Endothelial cell of umbilical vein (primary cell): ENCODE measurements around the gene CIAPIN1. TPM values are rescaled to one million over a fixed set of nuclear protein-coding genes. Genes with fewer than 3 reads are reported as not detected.

Experiments
- BruUV-seq: library from RNA; stranded (reverse); fragments of 400-500 nt; replicated peaks from 2 replicates; lab custom pipeline; 2021; lab: Mats Ljungman, UMichigan
- CTCF ChIA-PET: fragments of 300-600, 350-600 bp; sonication (Branson Sonifier 250); formaldehyde crosslinking; loops from one replicate; lab custom pipeline; 2021; ENCODE audit warnings: antibody characterized with exemption, inconsistent platforms; lab: Charles Lee
- POLR2A ChIA-PET: fragments of 300-600, 350-600 bp; sonication (Branson Sonifier 250); formaldehyde crosslinking; loops from one replicate; lab custom pipeline; 2021; ENCODE audit warnings: antibody characterized with exemption, inconsistent platforms; lab: Charles Lee
- DNase-seq: peaks from one replicate; pipeline ENCODE4 v3.0.0-alpha.2; 2011; ENCODE audit warnings: low read depth, low spot score
- FAIRE-seq: peaks from 2 replicates; lab custom pipeline; 2011; peaks lifted over from hg19 to GRCh38; lab: Jason Lieb, UNC
- H2AFZ ChIP-seq: 2 replicates; pipeline ENCODE4 v1.6.0; 2012; ENCODE audit warnings: low read depth, low read length, control low read depth, inconsistent platforms
- H3K27ac ChIP-seq: 2 replicates; pipeline ENCODE4 v1.5.1; 2011; ENCODE audit warnings: low read depth, mild to moderate bottlenecking, control low read depth, low read length, moderate library complexity; ENCODE audit not compliant: insufficient read depth
- H3K27me3 ChIP-seq, 2 experiments: 2 replicates each; pipeline versions ENCODE4 v1.6.0 to v1.6.1; 2011; ENCODE audit warnings: low read length in 2 of 2, mixed read lengths in 1 of 2; ENCODE audit not compliant: control insufficient read depth in 2 of 2, insufficient read depth in 2 of 2
- H3K36me3 ChIP-seq, 2 experiments: 2 replicates in 1 of 2; 3 replicates in 1 of 2; pipeline ENCODE4 v1.5.1; 2011; ENCODE audit warnings: low read length in 2 of 2, mild to moderate bottlenecking in 1 of 2, moderate library complexity in 1 of 2; ENCODE audit not compliant: control insufficient read depth in 2 of 2, insufficient read depth in 2 of 2; ENCODE audit errors: extremely low read depth in 1 of 2
- H3K4me1 ChIP-seq: 3 replicates; pipeline ENCODE4 v1.5.1; 2011; ENCODE audit warnings: mild to moderate bottlenecking, low read length; ENCODE audit not compliant: control insufficient read depth, insufficient read depth; ENCODE audit errors: extremely low read depth
- H3K4me2 ChIP-seq: 2 replicates; pipeline ENCODE4 v1.6.1; 2011; ENCODE audit warnings: low read length, control low read depth, mixed read lengths; ENCODE audit not compliant: insufficient read depth
- H3K4me3 ChIP-seq, 3 experiments: fragments of 200-600 bp in 1 of 3; sonication (generic), shearing (Covaris generic) in 1 of 3; replicated peaks in 1 of 3; 2 replicates each; pipeline ENCODE4 v1.5.1; 2011 to 2016; ENCODE audit warnings: control low read depth in 3 of 3, low read length in 3 of 3, mild to moderate bottlenecking in 2 of 3, inconsistent platforms in 1 of 3, low read depth in 1 of 3, moderate library complexity in 1 of 3; ENCODE audit not compliant: insufficient read depth in 1 of 3
- H3K79me2 ChIP-seq: 2 replicates; pipeline ENCODE4 v1.6.0; 2012; ENCODE audit warnings: low read length, inconsistent platforms; ENCODE audit not compliant: control insufficient read depth, insufficient read depth
- H3K9ac ChIP-seq: replicated peaks from 2 replicates; pipeline ENCODE3; 2011; ENCODE audit warnings: low read length, control low read depth; ENCODE audit not compliant: insufficient read depth; ENCODE audit errors: extremely low read depth
- H3K9me1 ChIP-seq: replicated peaks from 3 replicates; pipeline ENCODE4 v1.6.0; 2011; ENCODE audit warnings: mild to moderate bottlenecking, low read length; ENCODE audit not compliant: control insufficient read depth, insufficient read depth; ENCODE audit errors: extremely low read depth
- H3K9me3 ChIP-seq: replicated peaks from 2 replicates; pipeline ENCODE4 v1.5.1; 2012; ENCODE audit warnings: low read length, inconsistent platforms; ENCODE audit not compliant: control insufficient read depth, insufficient read depth
- H4K20me1 ChIP-seq: replicated peaks from 2 replicates; pipeline ENCODE3; 2011; ENCODE audit warnings: mild to moderate bottlenecking, low read length; ENCODE audit not compliant: control insufficient read depth, insufficient read depth; ENCODE audit errors: extremely low read depth
- CTCF ChIP-seq, 2 donors: IDR thresholded peaks; 1 replicate in 1 of 2; 2 replicates in 1 of 2; pipeline ENCODE4 v1.5.1; 2011; ENCODE audit warnings: low read length in 2 of 2, mild to moderate bottlenecking in 2 of 2, moderate library complexity in 2 of 2, control low read depth in 1 of 2, inconsistent platforms in 1 of 2, low read depth in 1 of 2; ENCODE audit not compliant: insufficient read depth in 1 of 2; ENCODE audit errors: extremely low read depth in 1 of 2
- EZH2 ChIP-seq: IDR thresholded peaks from 2 replicates; pipeline ENCODE4 v1.6.1; 2012; ENCODE audit warnings: borderline replicate concordance, low read depth, mild to moderate bottlenecking, moderate library complexity, low read length, inconsistent platforms; ENCODE audit not compliant: severe bottlenecking
- FOS ChIP-seq: IDR thresholded peaks from 2 replicates; pipeline ENCODE4 v1.6.1; 2011; ENCODE audit warnings: mild to moderate bottlenecking, low read length, moderate library complexity, borderline replicate concordance; ENCODE audit not compliant: insufficient read depth
- GATA2 ChIP-seq: IDR thresholded peaks from 2 replicates; pipeline ENCODE4 v1.7.0; 2011; ENCODE audit warnings: low read depth, mild to moderate bottlenecking, moderate library complexity, mixed read lengths, low read length; ENCODE audit not compliant: insufficient read length, insufficient read depth
- JUN ChIP-seq: IDR thresholded peaks from 2 replicates; pipeline ENCODE4 v1.6.1; 2011; ENCODE audit warnings: borderline replicate concordance, low read depth; ENCODE audit not compliant: insufficient read length, insufficient read depth
- MAX ChIP-seq: IDR thresholded peaks from 2 replicates; pipeline ENCODE4 v1.6.1; 2011; ENCODE audit not compliant: insufficient read depth, insufficient read length
- MYC ChIP-seq: IDR thresholded peaks from one replicate; pipeline ENCODE4 v1.6.1; 2011; ENCODE audit warnings: mild to moderate bottlenecking, low read depth, low read length
- POLR2A ChIP-seq: IDR thresholded peaks from 2 replicates; pipeline ENCODE4 v1.6.1; 2012; ENCODE audit warnings: low read depth, mild to moderate bottlenecking, control low read depth, low read length
- POLR2AphosphoS5 ChIP-seq: IDR thresholded peaks from 2 replicates; pipeline ENCODE4 v1.6.1; 2012; ENCODE audit warnings: low read depth, mild to moderate bottlenecking, control low read depth, low read length, moderate library complexity; ENCODE audit not compliant: insufficient read depth
- dilution Hi-C: fragments of 300-500 bp; cut with MboI; formaldehyde crosslinking; loops from one replicate; pipeline ENCODE4 v1.15.0; 2019; ENCODE audit warnings: low sequenced_read_pairs; ENCODE audit not compliant: extremely low pct_ligation_motif_present
- intact Hi-C: fragments of 100-400 bp; cut with micrococcal nuclease; formaldehyde crosslinking; loops from one replicate; pipeline ENCODE4 v1.10.0; 2022
- polyA plus RNA-seq, 4 experiments: library from polyadenylated mRNA; depleted of rRNA in 3 of 4; stranded (reverse) in 3 of 4; unstranded in 1 of 4; fragments of >200 nt; gene quantifications; 2 replicates each; pipeline versions ENCODE4 v1.2.1 to v1.2.3, GENCODE V29; 2011 to 2012; ENCODE audit warnings: missing spikeins in 1 of 4
- total RNA-seq: library from RNA; stranded (reverse); gene quantifications from 2 replicates; pipeline ENCODE4 v1.2.3, GENCODE V29; 2021

Gene CIAPIN1
- total and polyA plus RNA-seq, 2 donors (not counting 3 experiments of a cell fraction or from before 2014, with no cell fraction given): 74.6 to 77.9 TPM

- intact Hi-C loops: no loop called here
- H3K4me3 ChIP-seq: no peak overlapping the region
- no peaks in the 10 kb centered on the region for H4K20me1 ChIP-seq
- FAIRE-seq (no peak), DNase-seq (no peak)
- ChIA-PET CTCF (interaction anchor here (1.0 kb wide), 1 partner anchor 10 kb away, joined by 4 read pairs; no protein-coding TSS in a partner anchor), POLR2A (no interaction called here)
- no peaks in the 10 kb centered on the region for H3K36me3 ChIP-seq
- no peak overlapping the region for H3K4me2 ChIP-seq
- no peaks in the 10 kb centered on the region for H3K79me2 ChIP-seq
- no peak overlapping the region for H3K9ac ChIP-seq
- H3K4me1 ChIP-seq: peaks cover 10% of the 10 kb centered on the region
- H3K9me1 ChIP-seq: no peaks in the 10 kb centered on the region
- BruUV-seq: no TSS peak
- dilution Hi-C loops: loop anchor here (25.0 kb wide), 1 partner anchor 95 kb away; no protein-coding TSS in a partner anchor
- H3K27ac ChIP-seq: no peak overlapping the region
- no peaks in the 10 kb centered on the region for H3K9me3 ChIP-seq
- H3K27me3 ChIP-seq: peaks cover 0 to 3% of the 10 kb centered on the region in 2 experiments
- no peak overlapping the region for H2AFZ ChIP-seq
- no peak for TF ChIP-seq FOS
- no peak for TF ChIP-seq CTCF (IDR thresholded peaks at IDR 0.05; ENCODE audit: extremely low read depth in 1 of 2, insufficient read depth in 1 of 2, low read depth in 1 of 2, low read length in 2 of 2)
These were observed 40.3 kb downstream of the CIAPIN1 start for GRCh38 chr16:57406881-57407280.

- DNase-seq (no peak), FAIRE-seq (no peak)
- TF ChIP-seq GATA2 (no peak), MAX (no peak), POLR2A (no peak), CTCF (IDR thresholded peaks at IDR 0.05; ENCODE audit: extremely low read depth in 1 of 2, insufficient read depth in 1 of 2, low read depth in 1 of 2, low read length in 2 of 2) (no peak), JUN (no peak), POLR2AphosphoS5 (no peak), FOS (no peak), MYC (no peak), EZH2 (no peak)
- intact Hi-C loops: no loop called here
- Histone ChIP-seq H4K20me1 (no peaks in the 10 kb centered on the region), H3K4me1 (peaks cover 10% of the 10 kb centered on the region), H3K4me2 (no peak overlapping the region), H3K27ac (no peak overlapping the region), H3K79me2 (no peaks in the 10 kb centered on the region), H3K9me1 (no peaks in the 10 kb centered on the region), H3K27me3 (peaks cover 0 to 3% of the 10 kb centered on the region in 2 experiments), H3K4me3 (no peak overlapping the region), H3K36me3 (no peaks in the 10 kb centered on the region), H3K9ac (no peak overlapping the region), H2AFZ (no peak overlapping the region), H3K9me3 (no peaks in the 10 kb centered on the region)
- POLR2A ChIA-PET: no interaction called here
- BruUV-seq: no TSS peak
- CTCF ChIA-PET: interaction anchor here (1.4 to 1.8 kb wide), 3 partner anchors 8 to 87 kb away, joined by 3 to 17 read pairs (median 5); no protein-coding TSS in a partner anchor
- dilution Hi-C loops: loop anchor here (25.0 kb wide), 1 partner anchor 93 kb away; no protein-coding TSS in a partner anchor
These were observed 42.1 kb downstream of the CIAPIN1 start for GRCh38 chr16:57405097-57405496.
